ENCODE data around the gene BAZ1B. TPM values are rescaled to one million over a fixed set of nuclear protein-coding genes. Genes with fewer than 3 reads are reported as not detected.
"Not testable (repeated sequence)": the region's sequence is repeated elsewhere in the genome, so short reads cannot be mapped to it uniquely, and the experiment has no call there.

BAZ1B gene, protein sequence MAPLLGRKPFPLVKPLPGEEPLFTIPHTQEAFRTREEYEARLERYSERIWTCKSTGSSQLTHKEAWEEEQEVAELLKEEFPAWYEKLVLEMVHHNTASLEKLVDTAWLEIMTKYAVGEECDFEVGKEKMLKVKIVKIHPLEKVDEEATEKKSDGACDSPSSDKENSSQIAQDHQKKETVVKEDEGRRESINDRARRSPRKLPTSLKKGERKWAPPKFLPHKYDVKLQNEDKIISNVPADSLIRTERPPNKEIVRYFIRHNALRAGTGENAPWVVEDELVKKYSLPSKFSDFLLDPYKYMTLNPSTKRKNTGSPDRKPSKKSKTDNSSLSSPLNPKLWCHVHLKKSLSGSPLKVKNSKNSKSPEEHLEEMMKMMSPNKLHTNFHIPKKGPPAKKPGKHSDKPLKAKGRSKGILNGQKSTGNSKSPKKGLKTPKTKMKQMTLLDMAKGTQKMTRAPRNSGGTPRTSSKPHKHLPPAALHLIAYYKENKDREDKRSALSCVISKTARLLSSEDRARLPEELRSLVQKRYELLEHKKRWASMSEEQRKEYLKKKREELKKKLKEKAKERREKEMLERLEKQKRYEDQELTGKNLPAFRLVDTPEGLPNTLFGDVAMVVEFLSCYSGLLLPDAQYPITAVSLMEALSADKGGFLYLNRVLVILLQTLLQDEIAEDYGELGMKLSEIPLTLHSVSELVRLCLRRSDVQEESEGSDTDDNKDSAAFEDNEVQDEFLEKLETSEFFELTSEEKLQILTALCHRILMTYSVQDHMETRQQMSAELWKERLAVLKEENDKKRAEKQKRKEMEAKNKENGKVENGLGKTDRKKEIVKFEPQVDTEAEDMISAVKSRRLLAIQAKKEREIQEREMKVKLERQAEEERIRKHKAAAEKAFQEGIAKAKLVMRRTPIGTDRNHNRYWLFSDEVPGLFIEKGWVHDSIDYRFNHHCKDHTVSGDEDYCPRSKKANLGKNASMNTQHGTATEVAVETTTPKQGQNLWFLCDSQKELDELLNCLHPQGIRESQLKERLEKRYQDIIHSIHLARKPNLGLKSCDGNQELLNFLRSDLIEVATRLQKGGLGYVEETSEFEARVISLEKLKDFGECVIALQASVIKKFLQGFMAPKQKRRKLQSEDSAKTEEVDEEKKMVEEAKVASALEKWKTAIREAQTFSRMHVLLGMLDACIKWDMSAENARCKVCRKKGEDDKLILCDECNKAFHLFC (N-terminal part only)
- total RNA-seq (60.0 TPM), polyA plus RNA-seq (37.1 TPM)

- H3K27ac ChIP-seq (ENCODE audit: low read depth) = peak within 1 kb of the TSS; percentile 93
- peak within 1 kb of the TSS; percentile 92 for H3K4me3 ChIP-seq (ENCODE audit: low read depth, low read length)
- H3K4me1 ChIP-seq (ENCODE audit: insufficient read depth) = peaks cover 4% of the 10 kb centered on the region
- under 1% methylated on average over 71 of the region's 71 CpGs for WGBS
- no peaks in the 10 kb centered on the region for H3K36me3 ChIP-seq (ENCODE audit: insufficient read depth)
- peak; percentile 89 for DNase-seq (ENCODE audit: extremely low spot score)
Measured at GRCh38 chr7:73522105-73522872, at the start of gene BAZ1B. TSS of gene BAZ1B (minus strand) at chr7:73522293. CDS start at chr7:73521933, 360 bp downstream.

- H3K36me3 ChIP-seq (ENCODE audit: insufficient read depth) = peaks cover 5% of the 10 kb centered on the region
- no peak overlapping the region for H3K4me3 ChIP-seq (ENCODE audit: low read depth, low read length)
- DNase-seq (ENCODE audit: extremely low spot score) = no peak
- 93% methylated on average over 10 of the region's 10 CpGs for WGBS
- no peaks in the 10 kb centered on the region for H3K4me1 ChIP-seq (ENCODE audit: insufficient read depth)
- H3K27ac ChIP-seq (ENCODE audit: low read depth) = no peak overlapping the region
Measured at GRCh38 chr7:73570977-73571376, 48.9 kb upstream of the BAZ1B start.

- H3K27ac ChIP-seq (ENCODE audit: low read depth) = no peak overlapping the region
- WGBS = 97% methylated on average over 22 of the region's 22 CpGs
- H3K4me3 ChIP-seq (ENCODE audit: low read depth, low read length) = no peak overlapping the region
- H3K36me3 ChIP-seq (ENCODE audit: insufficient read depth) = peaks cover 5% of the 10 kb centered on the region
- no peaks in the 10 kb centered on the region for H3K4me1 ChIP-seq (ENCODE audit: insufficient read depth)
- DNase-seq (ENCODE audit: extremely low spot score) = no peak
Measured at GRCh38 chr7:73570521-73570920, 48.4 kb upstream of the BAZ1B start.

GRCh38 chr7:73569042-73569608 lies 47.0 kb upstream of the BAZ1B start:
- 73% methylated on average over 5 of the region's 5 CpGs for WGBS

GRCh38 chr7:73567846-73568685 lies 46.0 kb upstream of the BAZ1B start:
- Histone ChIP-seq H3K4me1 (ENCODE audit: insufficient read depth) (no peaks in the 10 kb centered on the region), H3K36me3 (ENCODE audit: insufficient read depth) (peaks cover 5% of the 10 kb centered on the region), H3K27ac (ENCODE audit: low read depth) (no peak overlapping the region), H3K4me3 (ENCODE audit: low read depth, low read length) (no peak overlapping the region)
- 77% methylated on average over 12 of the region's 12 CpGs for WGBS
- no peak for DNase-seq (ENCODE audit: extremely low spot score)

More at GRCh38 chr7:73569042-73569608, 47.0 kb upstream of the BAZ1B start:
- Histone ChIP-seq H3K27ac (ENCODE audit: low read depth) (no peak overlapping the region), H3K36me3 (ENCODE audit: insufficient read depth) (peaks cover 5% of the 10 kb centered on the region), H3K4me1 (ENCODE audit: insufficient read depth) (no peaks in the 10 kb centered on the region), H3K4me3 (ENCODE audit: low read depth, low read length) (no peak overlapping the region)
- no peak for DNase-seq (ENCODE audit: extremely low spot score)

GRCh38 chr7:73567140-73567539 lies 45.0 kb upstream of the BAZ1B start:
- Histone ChIP-seq H3K27ac (ENCODE audit: low read depth) (no peak overlapping the region), H3K4me3 (ENCODE audit: low read depth, low read length) (no peak overlapping the region)
- WGBS = 91% methylated on average over 4 of the region's 4 CpGs

GRCh38 chr7:73566431-73566830 lies 44.3 kb upstream of the BAZ1B start:
- not testable (repeated sequence) for DNase-seq (ENCODE audit: extremely low spot score); H3K27ac ChIP-seq (ENCODE audit: low read depth); H3K36me3 ChIP-seq (ENCODE audit: insufficient read depth); H3K4me1 ChIP-seq (ENCODE audit: insufficient read depth); H3K4me3 ChIP-seq (ENCODE audit: low read depth, low read length)

More at GRCh38 chr7:73567140-73567539, 45.0 kb upstream of the BAZ1B start:
- Histone ChIP-seq H3K4me1 (ENCODE audit: insufficient read depth) (no peaks in the 10 kb centered on the region), H3K36me3 (ENCODE audit: insufficient read depth) (peaks cover 5% of the 10 kb centered on the region)
- DNase-seq (ENCODE audit: extremely low spot score) = no peak

GRCh38 chr7:73565675-73566340 lies 43.7 kb upstream of the BAZ1B start:
- H3K4me3 ChIP-seq (ENCODE audit: low read depth, low read length) = no peak overlapping the region

GRCh38 chr7:73560109-73560835 lies 38.2 kb upstream of the BAZ1B start:
- DNase-seq (ENCODE audit: extremely low spot score) = no peak
- no peaks in the 10 kb centered on the region for H3K36me3 ChIP-seq (ENCODE audit: insufficient read depth)
- H3K4me3 ChIP-seq (ENCODE audit: low read depth, low read length) = no peak overlapping the region
- no peaks in the 10 kb centered on the region for H3K4me1 ChIP-seq (ENCODE audit: insufficient read depth)
- H3K27ac ChIP-seq (ENCODE audit: low read depth) = no peak overlapping the region
- 60% methylated on average over 11 of the region's 11 CpGs for WGBS

More at GRCh38 chr7:73565675-73566340, 43.7 kb upstream of the BAZ1B start:
- Histone ChIP-seq H3K4me1 (ENCODE audit: insufficient read depth) (no peaks in the 10 kb centered on the region), H3K36me3 (ENCODE audit: insufficient read depth) (peaks cover 4% of the 10 kb centered on the region), H3K27ac (ENCODE audit: low read depth) (no peak overlapping the region)
- 71% methylated on average over 7 of the region's 7 CpGs for WGBS
- DNase-seq (ENCODE audit: extremely low spot score) = no peak

DNA sequence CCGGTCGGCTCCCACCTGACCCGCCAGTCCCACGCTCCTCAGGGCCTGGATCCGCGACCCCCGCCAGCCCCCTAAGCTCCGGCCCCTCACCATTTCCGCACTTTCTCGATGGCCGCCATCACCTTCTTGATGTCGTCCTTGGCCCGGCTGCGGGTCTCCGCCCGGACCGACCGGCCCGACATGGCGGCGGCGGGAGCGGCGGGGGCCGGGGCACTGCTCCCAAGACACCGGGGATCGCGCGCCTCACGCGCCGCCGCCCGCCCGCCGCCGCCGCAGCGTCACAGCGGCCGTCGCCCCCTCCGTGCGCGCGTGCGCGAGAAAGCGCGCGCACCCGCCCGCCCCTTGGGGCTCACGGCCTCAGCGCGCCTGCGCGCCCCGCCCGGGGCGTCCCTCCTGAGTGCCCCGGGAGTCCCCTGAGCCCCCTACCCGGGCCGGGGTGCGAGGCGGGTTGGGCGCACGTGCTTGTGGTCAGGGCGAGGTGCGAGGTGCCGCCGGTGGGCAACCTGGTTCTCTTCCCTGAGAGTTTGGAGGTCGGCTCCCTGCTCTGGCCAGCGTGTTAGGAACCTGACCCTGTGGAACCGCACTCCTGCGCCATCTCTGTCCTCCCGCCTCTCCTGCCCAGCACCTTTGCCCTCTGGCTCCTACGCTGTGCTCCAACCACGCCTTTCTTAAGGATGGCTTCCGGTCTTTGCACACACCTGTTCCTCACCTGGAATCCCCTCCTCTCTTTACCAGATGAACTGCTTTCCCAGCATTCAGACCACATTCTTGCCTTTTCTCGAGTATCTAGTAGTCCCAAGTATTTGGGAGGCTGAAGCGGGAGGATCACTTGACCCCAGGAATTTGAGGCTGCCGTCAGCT lies 35.5 kb upstream of the BAZ1B start, which contains the start of gene BCL7B:
TSS of gene BCL7B (minus strand) at position 294 of the 861 bp plus-strand sequence. CDS start at position 182, 112 bp downstream.
- peak within 1 kb of the TSS; percentile 83 for H3K4me3 ChIP-seq (ENCODE audit: low read depth, low read length)

More for the DNA sequence above, 35.5 kb upstream of the BAZ1B start, which contains the start of gene BCL7B:
- peak within 1 kb of the TSS; percentile 98 for H3K27ac ChIP-seq (ENCODE audit: low read depth)
- no peak for DNase-seq (ENCODE audit: extremely low spot score)
- no peaks in the 10 kb centered on the region for H3K4me1 ChIP-seq (ENCODE audit: insufficient read depth)
- no peaks in the 10 kb centered on the region for H3K36me3 ChIP-seq (ENCODE audit: insufficient read depth)
- WGBS = 5% methylated on average over 83 of the region's 83 CpGs
